ENCODE results near the gene MAP1A. TPM values are rescaled to one million over a fixed set of nuclear protein-coding genes. Genes with fewer than 3 reads are reported as not detected.

MAP1A gene
- total and polyA plus RNA-seq, 2 of the 13 experiments (the other 11 are each of a cell fraction or from before 2014, with no cell fraction given): 0.01 to 0.07 TPM

- in situ Hi-C loops (cut with HindIII; ENCODE audit: extremely low pct_ligation_motif_present, low pct_unique_long_range_greater_than_20kb): no loop called here
- no peak overlapping the region for H3K4me2 ChIP-seq (ENCODE audit: low read depth, low read length)
- peaks cover 4 to 46% of the 10 kb centered on the region in 2 experiments; a peak in 4 of 5 replicates for H3K27me3 ChIP-seq (ENCODE audit: control insufficient read depth in 1 of 2, insufficient read depth in 2 of 2, low read length in 2 of 2)
- H3K36me3 ChIP-seq (replicated peaks in 1 of 2; ENCODE audit: control insufficient read depth in 1 of 2, insufficient read depth in 2 of 2, low read length in 2 of 2): no peaks in the 10 kb centered on the region
- CTCF ChIA-PET (ENCODE audit: low intra/inter-chr PET ratio, low total read pairs): no interaction called here
- ATAC-seq: peak; percentile 14; the same call in 1 of the 3 replicates
- DNase-seq (ENCODE audit: low spot score): no peak
- no peak overlapping the region for H3K27ac ChIP-seq (ENCODE audit: extremely low read length, insufficient read depth, low read length)
- FAIRE-seq: no peak
- no peaks in the 10 kb centered on the region for H3K79me2 ChIP-seq (ENCODE audit: insufficient read depth, low read length)
- intact Hi-C loops (cut with micrococcal nuclease; ENCODE audit: unreplicated experiment): no loop called here
- 42% methylated on average over 10 of the region's 11 CpGs for WGBS (ENCODE audit: low lambda C conversion rate)
- H3K4me1 ChIP-seq (ENCODE audit: insufficient read depth, low read length): no peaks in the 10 kb centered on the region
- no TSS peak for BruUV-seq (replicated peaks)
- no peak overlapping the region for H3K9ac ChIP-seq (ENCODE audit: insufficient read depth, low read depth, low read length)
- H2AFZ ChIP-seq (ENCODE audit: low read length): no peak overlapping the region
- POLR2A ChIA-PET: no interaction called here
- TF ChIP-seq FOXC1 (CRISPR knock-in tag; IDR thresholded peaks at IDR 0.05; ENCODE audit: borderline replicate concordance) (no peak), FOXP4 (CRISPR knock-in tag; IDR thresholded peaks at IDR 0.05) (no peak), RFX1 (IDR thresholded peaks at IDR 0.05) (no peak), ZNF235 (CRISPR knock-in tag; IDR thresholded peaks at IDR 0.05; ENCODE audit: borderline replicate concordance) (no peak), ZNF850 (CRISPR knock-in tag; conservative IDR thresholded peaks at IDR 0.05) (no peak), ZNF770 (CRISPR knock-in tag; IDR thresholded peaks at IDR 0.05) (no peak), SMAD1 (CRISPR knock-in tag; IDR thresholded peaks at IDR 0.05; ENCODE audit: borderline replicate concordance, low read depth) (no peak), KIAA2018 (CRISPR knock-in tag; IDR thresholded peaks at IDR 0.05; ENCODE audit: borderline replicate concordance) (no peak), ZNF382 (CRISPR knock-in tag; IDR thresholded peaks at IDR 0.05; ENCODE audit: borderline replicate concordance) (no peak), ZNF282 (IDR thresholded peaks at IDR 0.05; ENCODE audit: partially characterized antibody) (no peak)
- H4K20me1 ChIP-seq (ENCODE audit: insufficient read depth, low read length): no peaks in the 10 kb centered on the region
- H3K4me3 ChIP-seq (replicated peaks in 1 of 3; ENCODE audit: insufficient read depth in 1 of 3, low read depth in 2 of 3, low read length in 3 of 3): no peak overlapping the region
- no peaks in the 10 kb centered on the region for H3K9me3 ChIP-seq (ENCODE audit: low read length)
Observed at GRCh38 chr15:43526261-43526930, 9.0 kb downstream of the MAP1A start.

Measured in HepG2 (cell line).